H9 (cell line): ENCODE data around the gene ARMH3. TPM values are rescaled to one million over a fixed set of nuclear protein-coding genes. Genes with fewer than 3 reads are reported as not detected.

Source experiments
- DNase-seq: peaks from one replicate; pipeline ENCODE4 v3.0.0-alpha.2; 2017
- H2AFZ ChIP-seq: one replicate; pipeline ENCODE4 v1.6.1; 2013; ENCODE audit warnings: mild to moderate bottlenecking, low read length, control low read depth, moderate library complexity
- H2AK5ac ChIP-seq: 2 replicates; pipeline ENCODE4 v1.6.1; 2013; ENCODE audit warnings: low read length, control low read depth, mixed read lengths; ENCODE audit not compliant: insufficient read length
- H2BK120ac ChIP-seq: one replicate; pipeline ENCODE4 v1.6.1; 2013; ENCODE audit warnings: low read depth, mild to moderate bottlenecking, low read length, control low read depth, inconsistent platforms; ENCODE audit not compliant: poor library complexity, severe bottlenecking
- H2BK12ac ChIP-seq: 2 replicates; pipeline ENCODE4 v1.6.1; 2013; ENCODE audit warnings: low read length, control low read depth, mixed read lengths, low read depth; ENCODE audit not compliant: insufficient read length
- H2BK15ac ChIP-seq: 2 replicates; pipeline ENCODE4 v1.6.1; 2013; ENCODE audit warnings: low read depth, low read length, control low read depth
- H2BK20ac ChIP-seq: one replicate; pipeline ENCODE4 v1.6.1; 2013; ENCODE audit warnings: low read depth, mild to moderate bottlenecking, low read length, control low read depth, inconsistent platforms; ENCODE audit not compliant: poor library complexity, severe bottlenecking
- H2BK5ac ChIP-seq: 2 replicates; pipeline ENCODE4 v1.6.1; 2013; ENCODE audit warnings: low read length, control low read depth, mixed read lengths; ENCODE audit not compliant: insufficient read length
- H3K14ac ChIP-seq: 2 replicates; pipeline ENCODE4 v1.6.1; 2013; ENCODE audit warnings: low read length, control low read depth; ENCODE audit not compliant: insufficient read depth
- H3K18ac ChIP-seq: 2 replicates; pipeline ENCODE4 v1.6.1; 2013; ENCODE audit warnings: low read depth, mild to moderate bottlenecking, mixed read lengths, low read length, control low read depth; ENCODE audit not compliant: insufficient read length
- H3K23ac ChIP-seq: 2 replicates; pipeline ENCODE4 v1.6.1; 2013; ENCODE audit warnings: low read length, control low read depth, mixed read lengths, low read depth; ENCODE audit not compliant: insufficient read length
- H3K23me2 ChIP-seq: 2 replicates; pipeline ENCODE4 v1.6.1; 2013; ENCODE audit warnings: low read depth, mild to moderate bottlenecking, mixed read lengths, low read length, control low read depth; ENCODE audit not compliant: insufficient read length, poor library complexity, severe bottlenecking
- H3K27ac ChIP-seq: 2 replicates; pipeline ENCODE4 v1.5.1; 2013; ENCODE audit warnings: low read length, control low read depth, mixed read lengths, low read depth; ENCODE audit not compliant: insufficient read length
- H3K27me3 ChIP-seq: 2 replicates; pipeline ENCODE4 v1.6.1; 2013; ENCODE audit warnings: low read length, control low read depth, inconsistent platforms; ENCODE audit not compliant: insufficient read depth
- H3K4ac ChIP-seq: 2 replicates; pipeline ENCODE4 v1.6.1; 2013; ENCODE audit warnings: low read depth, mild to moderate bottlenecking, control low read depth, inconsistent platforms, low read length, moderate library complexity
- H3K4me1 ChIP-seq: 2 replicates; pipeline ENCODE4 v1.6.1; 2013; ENCODE audit warnings: low read length, control low read depth, inconsistent platforms; ENCODE audit not compliant: insufficient read depth
- H3K4me2 ChIP-seq: 2 replicates; pipeline ENCODE4 v1.6.1; 2013; ENCODE audit warnings: low read length, control low read depth, mixed read lengths; ENCODE audit not compliant: insufficient read length, insufficient read depth
- H3K56ac ChIP-seq: 2 replicates; pipeline ENCODE4 v1.6.1; 2013; ENCODE audit warnings: low read depth, mild to moderate bottlenecking, mixed read lengths, low read length, control low read depth; ENCODE audit not compliant: insufficient read length
- H3K79me1 ChIP-seq: 2 replicates; pipeline ENCODE4 v1.6.1; 2013; ENCODE audit warnings: low read depth, mild to moderate bottlenecking, moderate library complexity, low read length, control low read depth, inconsistent platforms; ENCODE audit not compliant: insufficient read depth, poor library complexity, severe bottlenecking
- H3K79me2 ChIP-seq: 2 replicates; pipeline ENCODE4 v1.6.1; 2013; ENCODE audit warnings: low read length, control low read depth, inconsistent platforms; ENCODE audit not compliant: insufficient read depth
- H3K9ac ChIP-seq: 2 replicates; pipeline ENCODE4 v1.6.1; 2013; ENCODE audit warnings: low read length, control low read depth, mixed read lengths; ENCODE audit not compliant: insufficient read length; ENCODE audit errors: extremely low read depth
- H3K9me3 ChIP-seq: one replicate; pipeline ENCODE4 v1.6.1; 2013; ENCODE audit warnings: low read depth, low read length, inconsistent platforms; ENCODE audit not compliant: control insufficient read depth
- H3T11ph ChIP-seq: one replicate; pipeline ENCODE4 v1.6.1; 2013; ENCODE audit warnings: mild to moderate bottlenecking, low read length, control low read depth, inconsistent platforms
- H4K20me1 ChIP-seq: one replicate; pipeline ENCODE4 v1.6.1; 2013; ENCODE audit not compliant: control insufficient read depth, insufficient read length, insufficient read depth
- H4K5ac ChIP-seq: 2 replicates; pipeline ENCODE4 v1.6.1; 2013; ENCODE audit warnings: low read depth, mild to moderate bottlenecking, mixed read lengths, low read length, control low read depth; ENCODE audit not compliant: insufficient read length
- H4K8ac ChIP-seq: replicated peaks from 2 replicates; pipeline ENCODE4 v1.6.1; 2013; ENCODE audit warnings: low read length, control low read depth, mixed read lengths, low read depth; ENCODE audit not compliant: insufficient read length
- H4K91ac ChIP-seq: 2 replicates; pipeline ENCODE4 v1.6.1; 2013; ENCODE audit warnings: low read depth, mild to moderate bottlenecking, moderate library complexity, mixed read lengths, low read length, control low read depth; ENCODE audit not compliant: insufficient read length
- H3K27ac Mint-ChIP-seq, 3 experiments: 2 replicates in 2 of 3; 3 replicates in 1 of 3; pipeline ENCODE4 v1.8.0; 2020 to 2021; ENCODE audit warnings: mixed read lengths in 3 of 3, mild to moderate bottlenecking in 1 of 3, moderate library complexity in 1 of 3
- H3K27me3 Mint-ChIP-seq: 2 replicates; pipeline ENCODE4 v1.8.0; 2021; ENCODE audit warnings: low read depth, mild to moderate bottlenecking, moderate library complexity, mixed read lengths
- H3K36me3 Mint-ChIP-seq, 3 experiments: 2 replicates in 2 of 3; 3 replicates in 1 of 3; pipeline ENCODE4 v1.8.0; 2020 to 2021; ENCODE audit warnings: low read depth in 3 of 3, mixed read lengths in 3 of 3; ENCODE audit not compliant: insufficient read depth in 1 of 3
- H3K4me1 Mint-ChIP-seq, 2 experiments: 2 replicates each; pipeline ENCODE4 v1.8.0; 2020; ENCODE audit warnings: mixed read lengths in 2 of 2
- H3K4me3 Mint-ChIP-seq, 2 experiments: 2 replicates in 1 of 2; 3 replicates in 1 of 2; pipeline ENCODE4 v1.8.0; 2020 to 2021; ENCODE audit warnings: mild to moderate bottlenecking in 2 of 2, mixed read lengths in 2 of 2, moderate library complexity in 1 of 2
- H3K9me3 Mint-ChIP-seq, 2 experiments: 2 replicates in 1 of 2; 3 replicates in 1 of 2; pipeline ENCODE4 v1.8.0; 2020; ENCODE audit warnings: mild to moderate bottlenecking in 2 of 2, mixed read lengths in 2 of 2, moderate library complexity in 1 of 2
- WGBS: extraction: QIAGEN DNeasy Blood & Tissue Kit; methylation state at CpG from one replicate; pipeline ENCODE4 v1.1.7; 2013; ENCODE audit warnings: missing lambda C conversion rate, low lambda C conversion rate, mixed read lengths; ENCODE audit not compliant: insufficient read length; ENCODE audit errors: extremely low coverage; 5-methylcytosine and 5-hydroxymethylcytosine counted together
- total RNA-seq: library from RNA; stranded (reverse); gene quantifications from 2 replicates; pipeline ENCODE4 v1.2.1, GENCODE V29; 2021
- TF ChIP-seq, protein P1 (sequence below): fragments of 200-600 bp; sonication (generic); conservative IDR thresholded peaks from 3 replicates; pipeline ENCODE4 v1.8.0; 2021; ENCODE audit warnings: antibody characterized with exemption, mild to moderate bottlenecking

ARMH3 gene
- total RNA-seq, 1 experiment from 2014 or later: 20.4 TPM

DNA sequence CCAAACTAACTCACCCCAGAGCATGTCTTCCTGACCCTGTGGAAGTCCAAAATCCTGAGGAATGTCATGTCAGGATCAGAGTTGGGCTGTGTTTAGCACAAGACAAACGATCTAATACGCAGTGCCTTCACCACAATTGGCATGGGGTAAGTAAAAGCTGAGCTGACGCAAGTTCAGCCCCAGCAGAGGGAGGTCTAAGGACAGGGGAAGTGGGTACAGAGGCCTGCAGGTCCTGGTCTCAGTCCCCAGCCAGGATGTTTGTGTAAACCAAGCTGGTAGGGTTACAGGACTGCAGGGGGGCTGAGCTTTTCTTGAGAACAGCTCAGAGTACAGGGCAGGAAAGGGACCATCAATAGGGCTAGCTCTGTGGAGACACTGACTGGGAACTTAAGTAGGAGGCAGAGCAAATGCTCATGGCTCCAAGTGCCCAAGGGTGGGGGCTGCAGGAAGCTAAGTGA is 207.1 kb downstream of the ARMH3 start:
- Histone ChIP-seq H3K14ac (no peak overlapping the region), H2AK5ac (no peak overlapping the region), H4K91ac (no peak overlapping the region), H3K9ac (no peak overlapping the region), H3K79me1 (no peaks in the 10 kb centered on the region), H3K4me1 (peaks cover 3% of the 10 kb centered on the region; the same call in 1 of the 2 replicates), H3K9me3 (no peaks in the 10 kb centered on the region), H3T11ph (no peak overlapping the region), H2BK12ac (no peak overlapping the region), H4K20me1 (no peaks in the 10 kb centered on the region), H3K23ac (no peak overlapping the region), H2BK20ac (no peak overlapping the region), H3K4me2 (no peak overlapping the region), H3K23me2 (peaks cover 4% of the 10 kb centered on the region), H3K4ac (no peak overlapping the region), H3K18ac (no peak overlapping the region), H3K27ac (no peak overlapping the region), H4K5ac (no peak overlapping the region), H3K56ac (no peak overlapping the region), H3K27me3 (no peaks in the 10 kb centered on the region), H2BK15ac (no peak overlapping the region), H2BK5ac (no peak overlapping the region), H2BK120ac (no peak overlapping the region), H3K79me2 (no peaks in the 10 kb centered on the region), H4K8ac (no peak overlapping the region), H2AFZ (no peak overlapping the region)
- H3K4me1 Mint-ChIP-seq: peaks cover 22 to 32% of the 10 kb centered on the region in 2 experiments
- TF ChIP-seq, protein P1, sequence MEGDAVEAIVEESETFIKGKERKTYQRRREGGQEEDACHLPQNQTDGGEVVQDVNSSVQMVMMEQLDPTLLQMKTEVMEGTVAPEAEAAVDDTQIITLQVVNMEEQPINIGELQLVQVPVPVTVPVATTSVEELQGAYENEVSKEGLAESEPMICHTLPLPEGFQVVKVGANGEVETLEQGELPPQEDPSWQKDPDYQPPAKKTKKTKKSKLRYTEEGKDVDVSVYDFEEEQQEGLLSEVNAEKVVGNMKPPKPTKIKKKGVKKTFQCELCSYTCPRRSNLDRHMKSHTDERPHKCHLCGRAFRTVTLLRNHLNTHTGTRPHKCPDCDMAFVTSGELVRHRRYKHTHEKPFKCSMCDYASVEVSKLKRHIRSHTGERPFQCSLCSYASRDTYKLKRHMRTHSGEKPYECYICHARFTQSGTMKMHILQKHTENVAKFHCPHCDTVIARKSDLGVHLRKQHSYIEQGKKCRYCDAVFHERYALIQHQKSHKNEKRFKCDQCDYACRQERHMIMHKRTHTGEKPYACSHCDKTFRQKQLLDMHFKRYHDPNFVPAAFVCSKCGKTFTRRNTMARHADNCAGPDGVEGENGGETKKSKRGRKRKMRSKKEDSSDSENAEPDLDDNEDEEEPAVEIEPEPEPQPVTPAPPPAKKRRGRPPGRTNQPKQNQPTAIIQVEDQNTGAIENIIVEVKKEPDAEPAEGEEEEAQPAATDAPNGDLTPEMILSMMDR: no peak
- H3K9me3 Mint-ChIP-seq: no peaks in the 10 kb centered on the region
- H3K27me3 Mint-ChIP-seq: peaks cover 9% of the 10 kb centered on the region
- peaks cover 0 to 4% (median 0%) of the 10 kb centered on the region in 3 experiments; a peak in 1 of 7 replicates for H3K36me3 Mint-ChIP-seq
- peak overlapping the region in 2 of 3 experiments; percentile 21 to 61; a peak in 4 of 7 replicates for H3K27ac Mint-ChIP-seq
- WGBS: no CpG with 5 or more reads among the region's 3 CpGs
- H3K4me3 Mint-ChIP-seq: no peak overlapping the region
- peak; percentile 48 for DNase-seq
